BE2C (cell line): ENCODE measurements around the gene DAO.

Source experiments
- DNase-seq: peaks from one replicate; pipeline ENCODE4 v3.0.0-alpha.2; 2020
- H3K27me3 ChIP-seq: fragments of 250-450 bp; sonication (Bioruptor Pico); 2 replicates; pipeline ENCODE4 v1.5.1; 2020; ENCODE audit warnings: mild to moderate bottlenecking
- H3K36me3 ChIP-seq: fragments of 250-450 bp; sonication (Bioruptor Pico); 2 replicates; pipeline ENCODE4 v1.5.1; 2020; ENCODE audit warnings: mild to moderate bottlenecking
- H3K4me1 ChIP-seq: fragments of 250-450 bp; sonication (Bioruptor Pico); 2 replicates; pipeline ENCODE4 v1.5.1; 2020
- H3K4me3 ChIP-seq: 2 replicates; pipeline ENCODE4 v1.5.1; 2011; ENCODE audit warnings: low read depth, low read length
- H3K9me3 ChIP-seq: fragments of 250-450 bp; sonication (Bioruptor Pico); 2 replicates; pipeline ENCODE4 v1.5.1; 2020
- TF ChIP-seq, protein P1 (sequence below): IDR thresholded peaks from 2 replicates; pipeline ENCODE4 v1.5.1; 2012; ENCODE audit warnings: mild to moderate bottlenecking, low read depth, low read length

DAO gene

GRCh38 chr12:108899145-108899544 lies 19.3 kb downstream of the DAO start:
- Histone ChIP-seq H3K27me3 (peaks cover 4% of the 10 kb centered on the region; the same call in 1 of the 2 replicates), H3K9me3 (no peaks in the 10 kb centered on the region), H3K36me3 (no peaks in the 10 kb centered on the region), H3K4me3 (no peak overlapping the region), H3K4me1 (no peaks in the 10 kb centered on the region)
- no peak for DNase-seq
- TF ChIP-seq, protein P1, sequence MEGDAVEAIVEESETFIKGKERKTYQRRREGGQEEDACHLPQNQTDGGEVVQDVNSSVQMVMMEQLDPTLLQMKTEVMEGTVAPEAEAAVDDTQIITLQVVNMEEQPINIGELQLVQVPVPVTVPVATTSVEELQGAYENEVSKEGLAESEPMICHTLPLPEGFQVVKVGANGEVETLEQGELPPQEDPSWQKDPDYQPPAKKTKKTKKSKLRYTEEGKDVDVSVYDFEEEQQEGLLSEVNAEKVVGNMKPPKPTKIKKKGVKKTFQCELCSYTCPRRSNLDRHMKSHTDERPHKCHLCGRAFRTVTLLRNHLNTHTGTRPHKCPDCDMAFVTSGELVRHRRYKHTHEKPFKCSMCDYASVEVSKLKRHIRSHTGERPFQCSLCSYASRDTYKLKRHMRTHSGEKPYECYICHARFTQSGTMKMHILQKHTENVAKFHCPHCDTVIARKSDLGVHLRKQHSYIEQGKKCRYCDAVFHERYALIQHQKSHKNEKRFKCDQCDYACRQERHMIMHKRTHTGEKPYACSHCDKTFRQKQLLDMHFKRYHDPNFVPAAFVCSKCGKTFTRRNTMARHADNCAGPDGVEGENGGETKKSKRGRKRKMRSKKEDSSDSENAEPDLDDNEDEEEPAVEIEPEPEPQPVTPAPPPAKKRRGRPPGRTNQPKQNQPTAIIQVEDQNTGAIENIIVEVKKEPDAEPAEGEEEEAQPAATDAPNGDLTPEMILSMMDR: no peak

- Histone ChIP-seq H3K36me3 (no peaks in the 10 kb centered on the region), H3K9me3 (no peaks in the 10 kb centered on the region), H3K4me1 (no peaks in the 10 kb centered on the region), H3K27me3 (no peaks in the 10 kb centered on the region), H3K4me3 (no peak overlapping the region)
- TF ChIP-seq, protein P1: no peak
- DNase-seq: no peak
These were observed 25.8 kb downstream of the DAO start for GRCh38 chr12:108905725-108906124.

GRCh38 chr12:108906971-108907370 lies 27.1 kb downstream of the DAO start:
- no peak for DNase-seq
- H3K9me3 ChIP-seq: no peaks in the 10 kb centered on the region
- TF ChIP-seq, protein P1: no peak
- H3K4me1 ChIP-seq: no peaks in the 10 kb centered on the region
- H3K4me3 ChIP-seq: no peak overlapping the region
- no peaks in the 10 kb centered on the region for H3K27me3 ChIP-seq
- no peaks in the 10 kb centered on the region for H3K36me3 ChIP-seq

GRCh38 chr12:108907839-108908351 lies 28.0 kb downstream of the DAO start:
- H3K4me1 ChIP-seq: no peaks in the 10 kb centered on the region
- DNase-seq: no peak
- no peaks in the 10 kb centered on the region for H3K27me3 ChIP-seq
- H3K4me3 ChIP-seq: no peak overlapping the region
- H3K9me3 ChIP-seq: no peaks in the 10 kb centered on the region
- H3K36me3 ChIP-seq: no peaks in the 10 kb centered on the region
- TF ChIP-seq, protein P1: no peak

- no peaks in the 10 kb centered on the region for H3K36me3 ChIP-seq
- no peak for DNase-seq
- TF ChIP-seq, protein P1: no peak
- H3K9me3 ChIP-seq: no peaks in the 10 kb centered on the region
- no peaks in the 10 kb centered on the region for H3K4me1 ChIP-seq
- no peaks in the 10 kb centered on the region for H3K27me3 ChIP-seq
- no peak overlapping the region for H3K4me3 ChIP-seq
These were observed 30.4 kb downstream of the DAO start for GRCh38 chr12:108910336-108910735.

DNA sequence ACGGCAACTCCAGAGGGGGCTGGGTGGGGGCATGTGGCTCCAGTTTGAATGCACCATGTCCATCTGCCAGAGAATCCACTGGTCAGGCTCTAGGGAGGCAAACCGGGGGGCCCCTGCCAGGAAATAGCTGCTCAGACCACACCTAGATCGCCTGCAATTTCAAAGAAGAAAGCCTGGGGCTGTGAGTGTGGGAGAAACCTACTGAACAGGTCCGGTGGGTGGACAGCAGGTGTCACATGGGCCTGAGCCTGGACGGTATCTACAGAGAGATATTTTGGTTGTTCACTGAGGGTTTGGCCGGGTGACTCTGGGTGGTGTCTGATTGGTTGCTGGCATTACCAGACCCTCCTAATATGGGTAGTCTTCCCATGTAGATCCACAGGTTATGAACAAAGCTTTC lies 32.0 kb downstream of the DAO start:
- Histone ChIP-seq H3K4me3 (no peak overlapping the region), H3K27me3 (no peaks in the 10 kb centered on the region), H3K9me3 (no peaks in the 10 kb centered on the region), H3K36me3 (no peaks in the 10 kb centered on the region), H3K4me1 (no peaks in the 10 kb centered on the region)
- TF ChIP-seq, protein P1: no peak
- no peak for DNase-seq
